ENCODE results near the gene DET1. TPM values are rescaled to one million over a fixed set of nuclear protein-coding genes. Genes with fewer than 3 reads are reported as not detected.

DET1 gene
- total and polyA plus RNA-seq, 2 of the 13 experiments (the other 11 are each of a cell fraction or from before 2014, with no cell fraction given), result 2.2 to 4.2 TPM

DNA sequence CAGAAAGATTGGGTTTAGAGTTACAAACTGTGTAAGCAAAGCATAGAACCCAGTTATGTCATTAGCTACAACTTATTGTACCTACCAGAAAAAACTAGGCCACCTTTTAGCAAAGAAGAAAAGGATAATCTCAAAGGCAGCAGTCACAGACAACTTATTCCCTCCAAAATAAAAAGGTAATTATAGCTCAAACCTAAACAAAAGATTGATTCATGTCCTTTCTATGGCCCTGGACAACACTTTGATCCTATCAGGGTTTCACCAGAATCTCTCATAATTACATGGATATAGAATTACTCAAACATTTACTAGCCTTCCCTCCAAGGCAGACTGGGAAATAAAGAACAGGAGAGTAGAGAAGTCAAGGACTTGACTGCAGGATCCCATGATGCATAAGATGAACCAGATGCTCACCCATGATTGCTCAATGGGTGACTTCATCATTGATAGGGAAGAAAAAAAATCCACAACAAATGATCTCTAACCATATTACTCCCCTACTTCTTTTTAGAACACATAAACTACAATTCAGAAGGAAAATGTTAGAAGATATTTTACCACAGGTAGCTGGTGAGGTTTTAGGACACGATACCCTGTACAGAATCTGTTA lies 17.4 kb downstream of the DET1 start (continued):
- TF ChIP-seq, protein P1, sequence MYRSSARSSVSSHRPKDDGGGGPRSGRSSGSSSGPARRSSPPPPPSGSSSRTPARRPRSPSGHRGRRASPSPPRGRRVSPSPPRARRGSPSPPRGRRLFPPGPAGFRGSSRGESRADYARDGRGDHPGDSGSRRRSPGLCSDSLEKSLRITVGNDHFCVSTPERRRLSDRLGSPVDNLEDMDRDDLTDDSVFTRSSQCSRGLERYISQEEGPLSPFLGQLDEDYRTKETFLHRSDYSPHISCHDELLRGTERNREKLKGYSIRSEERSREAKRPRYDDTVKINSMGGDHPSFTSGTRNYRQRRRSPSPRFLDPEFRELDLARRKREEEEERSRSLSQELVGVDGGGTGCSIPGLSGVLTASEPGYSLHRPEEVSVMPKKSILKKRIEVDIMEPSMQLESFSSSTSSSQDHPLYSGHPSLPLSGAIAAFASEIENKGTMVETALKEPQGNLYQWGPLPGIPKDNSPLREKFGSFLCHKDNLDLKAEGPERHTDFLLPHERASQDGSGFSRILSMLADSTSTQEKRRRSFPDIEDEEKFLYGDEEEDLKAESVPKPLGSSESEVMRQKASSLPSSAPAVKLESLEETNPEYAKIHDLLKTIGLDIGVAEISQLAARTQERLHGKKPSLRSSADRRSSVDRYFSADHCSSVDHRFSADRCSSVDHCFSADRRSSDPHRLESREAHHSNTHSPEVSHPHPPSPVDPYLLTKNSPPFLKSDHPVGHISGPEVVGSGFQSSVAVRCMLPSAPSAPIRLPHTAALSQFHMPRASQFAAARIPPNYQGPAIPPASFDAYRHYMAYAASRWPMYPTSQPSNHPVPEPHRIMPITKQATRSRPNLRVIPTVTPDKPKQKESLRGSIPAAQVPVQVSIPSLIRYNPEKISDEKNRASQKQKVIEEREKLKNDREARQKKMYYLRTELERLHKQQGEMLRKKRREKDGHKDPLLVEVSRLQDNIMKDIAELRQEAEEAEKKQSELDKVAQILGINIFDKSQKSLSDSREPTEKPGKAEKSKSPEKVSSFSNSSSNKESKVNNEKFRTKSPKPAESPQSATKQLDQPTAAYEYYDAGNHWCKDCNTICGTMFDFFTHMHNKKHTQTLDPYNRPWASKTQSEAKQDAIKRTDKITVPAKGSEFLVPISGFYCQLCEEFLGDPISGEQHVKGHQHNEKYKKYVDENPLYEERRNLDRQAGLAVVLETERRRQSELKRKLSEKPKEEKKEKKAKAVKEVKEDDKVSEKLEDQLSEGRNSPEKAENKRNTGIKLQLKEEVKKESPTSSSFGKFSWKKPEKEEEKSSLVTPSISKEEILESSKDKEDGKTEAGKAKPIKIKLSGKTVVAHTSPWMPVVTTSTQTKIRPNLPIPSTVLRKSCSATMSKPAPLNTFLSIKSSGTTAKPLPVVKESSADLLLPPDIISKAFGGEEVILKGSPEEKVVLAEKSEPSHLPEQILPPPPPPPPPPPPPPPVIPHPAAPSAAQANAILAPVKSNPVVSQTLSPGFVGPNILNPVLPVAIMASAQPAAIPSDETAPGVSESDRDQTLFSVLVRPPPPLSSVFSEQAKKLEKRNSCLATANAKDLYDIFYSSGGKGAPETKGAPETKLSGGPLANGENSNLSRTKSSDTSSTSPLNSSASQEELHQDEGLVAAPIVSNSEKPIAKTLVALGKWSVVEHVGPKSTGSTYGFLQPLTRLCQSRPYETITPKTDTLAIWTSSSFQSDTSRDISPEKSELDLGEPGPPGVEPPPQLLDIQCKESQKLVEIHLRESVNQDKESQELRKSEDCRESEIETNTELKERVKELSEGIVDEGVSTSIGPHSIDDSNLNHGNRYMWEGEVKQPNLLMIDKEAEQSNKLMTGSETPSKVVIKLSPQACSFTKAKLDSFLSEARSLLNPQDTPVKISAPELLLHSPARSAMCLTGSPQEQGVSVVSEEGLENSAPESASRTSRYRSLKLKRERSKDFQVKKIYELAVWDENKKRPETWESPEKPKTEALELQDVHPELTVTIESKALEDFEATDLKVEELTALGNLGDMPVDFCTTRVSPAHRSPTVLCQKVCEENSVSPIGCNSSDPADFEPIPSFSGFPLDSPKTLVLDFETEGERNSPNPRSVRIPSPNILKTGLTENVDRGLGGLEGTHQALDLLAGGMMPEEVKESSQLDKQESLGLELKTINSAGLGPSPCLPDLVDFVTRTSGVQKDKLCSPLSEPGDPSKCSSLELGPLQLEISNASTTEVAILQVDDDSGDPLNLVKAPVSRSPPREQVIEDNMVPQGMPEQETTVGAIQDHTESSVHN (CRISPR knock-in tag; IDR thresholded peaks at IDR 0.05), result no peak
- no peak for TF ChIP-seq ZNF264 (CRISPR knock-in tag; IDR thresholded peaks at IDR 0.05)
- TF ChIP-seq, protein P2, sequence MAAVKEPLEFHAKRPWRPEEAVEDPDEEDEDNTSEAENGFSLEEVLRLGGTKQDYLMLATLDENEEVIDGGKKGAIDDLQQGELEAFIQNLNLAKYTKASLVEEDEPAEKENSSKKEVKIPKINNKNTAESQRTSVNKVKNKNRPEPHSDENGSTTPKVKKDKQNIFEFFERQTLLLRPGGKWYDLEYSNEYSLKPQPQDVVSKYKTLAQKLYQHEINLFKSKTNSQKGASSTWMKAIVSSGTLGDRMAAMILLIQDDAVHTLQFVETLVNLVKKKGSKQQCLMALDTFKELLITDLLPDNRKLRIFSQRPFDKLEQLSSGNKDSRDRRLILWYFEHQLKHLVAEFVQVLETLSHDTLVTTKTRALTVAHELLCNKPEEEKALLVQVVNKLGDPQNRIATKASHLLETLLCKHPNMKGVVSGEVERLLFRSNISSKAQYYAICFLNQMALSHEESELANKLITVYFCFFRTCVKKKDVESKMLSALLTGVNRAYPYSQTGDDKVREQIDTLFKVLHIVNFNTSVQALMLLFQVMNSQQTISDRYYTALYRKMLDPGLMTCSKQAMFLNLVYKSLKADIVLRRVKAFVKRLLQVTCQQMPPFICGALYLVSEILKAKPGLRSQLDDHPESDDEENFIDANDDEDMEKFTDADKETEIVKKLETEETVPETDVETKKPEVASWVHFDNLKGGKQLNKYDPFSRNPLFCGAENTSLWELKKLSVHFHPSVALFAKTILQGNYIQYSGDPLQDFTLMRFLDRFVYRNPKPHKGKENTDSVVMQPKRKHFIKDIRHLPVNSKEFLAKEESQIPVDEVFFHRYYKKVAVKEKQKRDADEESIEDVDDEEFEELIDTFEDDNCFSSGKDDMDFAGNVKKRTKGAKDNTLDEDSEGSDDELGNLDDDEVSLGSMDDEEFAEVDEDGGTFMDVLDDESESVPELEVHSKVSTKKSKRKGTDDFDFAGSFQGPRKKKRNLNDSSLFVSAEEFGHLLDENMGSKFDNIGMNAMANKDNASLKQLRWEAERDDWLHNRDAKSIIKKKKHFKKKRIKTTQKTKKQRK (IDR thresholded peaks at IDR 0.05; ENCODE audit: low read length), result no peak
- TF ChIP-seq ZNF550 (CRISPR knock-in tag; IDR thresholded peaks at IDR 0.05; ENCODE audit: borderline replicate concordance), result no peak
- TF ChIP-seq, protein P3, sequence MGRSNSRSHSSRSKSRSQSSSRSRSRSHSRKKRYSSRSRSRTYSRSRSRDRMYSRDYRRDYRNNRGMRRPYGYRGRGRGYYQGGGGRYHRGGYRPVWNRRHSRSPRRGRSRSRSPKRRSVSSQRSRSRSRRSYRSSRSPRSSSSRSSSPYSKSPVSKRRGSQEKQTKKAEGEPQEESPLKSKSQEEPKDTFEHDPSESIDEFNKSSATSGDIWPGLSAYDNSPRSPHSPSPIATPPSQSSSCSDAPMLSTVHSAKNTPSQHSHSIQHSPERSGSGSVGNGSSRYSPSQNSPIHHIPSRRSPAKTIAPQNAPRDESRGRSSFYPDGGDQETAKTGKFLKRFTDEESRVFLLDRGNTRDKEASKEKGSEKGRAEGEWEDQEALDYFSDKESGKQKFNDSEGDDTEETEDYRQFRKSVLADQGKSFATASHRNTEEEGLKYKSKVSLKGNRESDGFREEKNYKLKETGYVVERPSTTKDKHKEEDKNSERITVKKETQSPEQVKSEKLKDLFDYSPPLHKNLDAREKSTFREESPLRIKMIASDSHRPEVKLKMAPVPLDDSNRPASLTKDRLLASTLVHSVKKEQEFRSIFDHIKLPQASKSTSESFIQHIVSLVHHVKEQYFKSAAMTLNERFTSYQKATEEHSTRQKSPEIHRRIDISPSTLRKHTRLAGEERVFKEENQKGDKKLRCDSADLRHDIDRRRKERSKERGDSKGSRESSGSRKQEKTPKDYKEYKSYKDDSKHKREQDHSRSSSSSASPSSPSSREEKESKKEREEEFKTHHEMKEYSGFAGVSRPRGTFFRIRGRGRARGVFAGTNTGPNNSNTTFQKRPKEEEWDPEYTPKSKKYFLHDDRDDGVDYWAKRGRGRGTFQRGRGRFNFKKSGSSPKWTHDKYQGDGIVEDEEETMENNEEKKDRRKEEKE (IDR thresholded peaks at IDR 0.05), result no peak
- TF ChIP-seq FOXM1 (CRISPR knock-in tag; IDR thresholded peaks at IDR 0.05), result no peak
- no peak for TF ChIP-seq ATM (IDR thresholded peaks at IDR 0.05; ENCODE audit: borderline replicate concordance)
- TF ChIP-seq KLF6 (CRISPR knock-in tag; IDR thresholded peaks at IDR 0.05), result no peak
- TF ChIP-seq, protein P4, sequence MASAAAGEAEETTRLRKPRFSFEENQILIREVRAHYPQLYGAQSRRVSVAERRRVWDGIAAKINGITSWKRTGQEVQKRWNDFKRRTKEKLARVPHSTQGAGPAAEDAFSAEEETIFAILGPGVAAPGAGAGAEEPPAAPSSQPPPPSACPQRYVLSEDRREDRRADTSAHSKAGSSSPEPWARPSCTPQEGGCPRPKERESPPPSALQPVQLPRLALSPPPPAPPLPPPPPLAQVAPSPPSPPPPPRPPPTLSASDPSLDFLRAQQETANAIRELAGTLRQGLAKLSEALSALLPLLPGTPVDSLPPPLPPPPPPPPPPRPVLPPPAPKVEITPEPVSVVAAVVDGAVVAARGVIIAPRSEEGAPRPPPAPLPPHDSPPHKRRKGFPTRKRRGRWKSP (CRISPR knock-in tag; IDR thresholded peaks at IDR 0.05), result no peak
- no peak for TF ChIP-seq SATB2 (CRISPR knock-in tag; IDR thresholded peaks at IDR 0.05)
- no peak for TF ChIP-seq GLI4 (CRISPR knock-in tag; IDR thresholded peaks at IDR 0.05; ENCODE audit: borderline replicate concordance)
- no peak for TF ChIP-seq HMG20A (CRISPR knock-in tag; IDR thresholded peaks at IDR 0.05; ENCODE audit: borderline replicate concordance)
